ENCODE results near the gene CDK14.

CDK14 gene

DNA sequence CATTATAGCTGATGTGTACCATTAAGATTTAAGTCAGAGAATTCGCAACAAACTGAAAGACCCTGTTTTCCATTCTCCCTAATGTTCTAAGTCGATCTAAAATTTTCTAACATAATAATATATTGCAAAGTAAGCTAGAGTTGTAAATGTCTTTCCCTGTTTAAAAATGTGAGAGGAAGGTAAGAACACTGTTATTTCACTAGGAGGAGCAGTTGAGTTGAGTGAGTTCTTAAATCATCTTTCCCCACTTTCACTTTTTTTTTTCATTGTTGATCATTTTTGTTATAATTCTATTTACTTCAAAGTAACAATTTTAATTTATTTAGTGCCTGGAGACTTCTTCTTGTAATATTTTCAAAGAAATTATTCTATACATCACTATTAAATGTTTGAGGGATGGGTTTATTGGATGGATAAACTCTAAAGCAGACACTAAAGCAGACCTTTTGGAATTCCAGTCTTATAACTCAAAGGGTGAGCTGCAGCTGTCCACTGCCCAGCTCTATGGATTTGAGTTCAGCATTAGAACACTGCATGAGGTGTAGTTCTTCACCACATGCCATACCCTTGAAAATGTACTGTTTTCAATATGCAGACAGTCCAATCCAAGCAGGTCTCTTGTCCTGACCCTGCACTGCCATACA is 486.9 kb downstream of the CDK14 start:
- DNase-seq (ENCODE audit: low read depth in 4 of 4, low spot score in 1 of 4), result no peak

GRCh38 chr7:91083855-91084644 is 487.9 kb downstream of the CDK14 start:
- no peak for DNase-seq (ENCODE audit: low read depth in 4 of 4, low spot score in 1 of 4)

- no peak for DNase-seq (ENCODE audit: low read depth in 4 of 4, low spot score in 1 of 4)
Observed at GRCh38 chr7:91085175-91085574, 489.1 kb downstream of the CDK14 start.

GRCh38 chr7:91086200-91086599 is 490.1 kb downstream of the CDK14 start:
- no peak for DNase-seq (ENCODE audit: low read depth in 4 of 4, low spot score in 1 of 4)

GRCh38 chr7:91088156-91088555 is 492.0 kb downstream of the CDK14 start:
- no peak for DNase-seq (ENCODE audit: low read depth in 4 of 4, low spot score in 1 of 4)

DNA sequence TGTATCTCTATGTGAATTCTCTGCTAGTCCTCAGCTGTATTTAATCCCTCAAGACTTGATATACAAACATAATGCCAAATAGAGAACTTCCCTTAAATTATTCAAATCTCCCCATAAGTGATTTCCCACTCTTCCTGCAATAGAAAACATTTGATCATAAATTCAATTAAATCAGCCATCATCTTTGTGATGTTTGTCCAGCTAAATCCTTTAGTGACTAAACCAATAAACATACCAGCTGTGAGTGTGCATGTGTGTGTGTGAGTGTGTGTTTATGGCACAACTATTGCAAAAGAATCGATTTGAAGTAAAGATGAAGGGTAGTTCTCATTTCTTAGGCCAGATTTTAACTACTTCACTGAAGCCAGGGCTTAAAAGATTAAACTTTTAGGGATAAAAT is 492.6 kb downstream of the CDK14 start:
- no peak for DNase-seq (ENCODE audit: low read depth in 4 of 4, low spot score in 1 of 4)

DNA sequence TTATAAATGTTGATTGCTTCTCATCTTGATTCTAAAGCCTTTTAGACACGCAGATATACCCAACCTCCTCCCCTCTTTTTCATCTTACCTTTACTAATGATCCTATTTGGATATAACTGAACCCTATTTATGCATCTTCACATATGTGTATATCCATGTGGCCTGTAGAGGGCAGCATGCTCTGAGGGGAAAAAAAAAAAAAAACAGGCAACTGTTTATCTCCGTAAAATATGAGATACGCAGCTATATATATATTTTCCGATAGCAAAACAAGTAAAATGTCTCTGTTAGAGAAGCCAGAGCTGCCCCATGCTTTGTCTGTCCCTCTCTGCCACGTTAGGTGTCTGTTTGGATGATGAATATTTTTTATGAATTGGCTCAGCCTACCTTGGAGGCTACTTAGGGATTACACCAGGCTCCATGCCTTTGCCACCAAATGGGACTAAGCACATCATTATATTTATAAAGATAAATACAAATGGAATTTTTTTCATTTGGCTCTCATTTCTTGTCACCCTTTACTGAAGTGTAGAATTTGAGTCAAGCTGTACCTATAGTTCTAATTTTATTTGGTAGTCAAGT is 493.4 kb downstream of the CDK14 start:
- DNase-seq (ENCODE audit: low read depth in 4 of 4, low spot score in 1 of 4), result no peak

GRCh38 chr7:91090684-91091083 is 494.6 kb downstream of the CDK14 start:
- DNase-seq (ENCODE audit: low read depth in 4 of 4, low spot score in 1 of 4), result no peak

DNA sequence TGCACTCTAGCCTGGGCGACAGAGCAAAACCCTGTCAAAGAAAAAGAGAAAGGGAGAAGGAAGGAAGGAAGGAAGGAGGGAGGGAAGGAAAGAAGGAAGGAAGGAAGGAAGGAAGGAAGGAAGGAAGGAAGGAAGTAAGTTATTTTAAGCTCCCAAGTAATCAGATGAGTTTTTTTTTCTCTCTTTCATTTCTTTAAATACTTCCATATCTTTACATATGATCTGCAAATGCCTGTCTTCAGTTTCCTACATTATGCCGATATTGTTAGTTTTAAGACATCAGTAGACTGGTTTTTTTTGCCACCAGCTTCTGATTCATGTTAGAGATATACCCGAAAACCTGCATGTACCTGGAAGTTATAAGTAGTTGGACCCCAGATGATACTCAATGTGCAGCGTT is 495.5 kb downstream of the CDK14 start:
- no peak for DNase-seq (ENCODE audit: low read depth in 4 of 4, low spot score in 1 of 4)

- DNase-seq (ENCODE audit: low read depth in 4 of 4, low spot score in 1 of 4), result no peak
Observed at GRCh38 chr7:91093181-91093580, 497.1 kb downstream of the CDK14 start.

DNA sequence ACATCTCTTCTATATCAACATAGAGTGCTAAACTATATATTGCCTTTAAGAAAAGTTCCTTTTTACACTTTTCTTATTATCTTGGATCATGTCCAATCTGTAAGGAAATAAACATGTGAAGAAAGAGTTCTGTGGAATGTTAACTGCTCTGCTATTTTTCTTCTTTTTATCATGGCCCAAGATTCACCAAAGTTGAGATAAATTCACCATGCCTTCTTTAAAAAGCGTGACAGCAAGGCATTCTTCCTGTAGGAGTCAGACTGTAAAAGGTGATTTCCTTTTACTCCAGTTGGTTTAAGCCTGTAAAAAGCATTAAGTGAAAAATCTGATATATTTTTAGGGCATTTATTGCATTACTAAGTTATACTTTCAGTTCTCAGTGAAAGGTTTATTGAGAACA is 502.4 kb downstream of the CDK14 start:
- DNase-seq (ENCODE audit: low read depth in 4 of 4, low spot score in 1 of 4), result no peak

GRCh38 chr7:91103363-91103762 is 507.2 kb downstream of the CDK14 start:
- DNase-seq (ENCODE audit: low read depth in 4 of 4, low spot score in 1 of 4), result no peak

DNA sequence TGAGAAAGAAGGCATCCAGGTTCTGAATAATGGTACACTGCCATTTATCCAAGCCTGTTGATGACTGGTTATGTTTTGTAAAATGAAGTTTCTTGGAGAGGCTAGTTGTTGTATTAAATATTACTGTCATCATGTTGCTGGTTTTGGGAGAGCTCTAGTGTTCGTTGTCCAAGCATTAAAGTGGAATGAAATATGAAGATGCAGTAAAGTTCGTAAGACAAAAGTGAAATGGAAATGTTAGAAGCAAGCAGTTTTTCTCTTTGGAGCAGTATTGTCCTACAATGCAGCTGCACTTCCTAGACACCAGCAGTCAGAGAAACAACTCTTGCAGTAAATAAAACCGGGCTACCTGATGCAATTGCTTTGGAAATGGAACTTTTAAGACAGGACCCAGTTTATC is 511.3 kb downstream of the CDK14 start:
- DNase-seq (ENCODE audit: low read depth in 4 of 4, low spot score in 1 of 4), result no peak

DNA sequence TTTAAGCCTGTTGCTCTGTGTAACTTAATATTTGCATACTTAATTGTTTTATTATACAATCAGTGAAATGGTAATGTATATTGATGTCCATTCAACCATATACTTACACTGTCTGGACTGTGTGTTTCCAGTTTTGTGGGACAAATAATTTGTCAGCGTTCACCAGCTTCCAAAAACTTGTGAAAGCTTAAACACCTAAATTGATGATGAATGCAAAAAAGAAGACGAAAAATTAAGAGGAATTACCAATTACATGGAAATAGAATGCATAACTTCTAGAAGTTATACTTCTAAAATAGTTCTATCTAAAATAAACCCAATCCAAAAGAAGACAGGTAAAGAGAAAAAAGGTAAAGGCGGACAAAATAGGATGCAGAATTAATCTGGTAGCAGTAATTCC is 513.1 kb downstream of the CDK14 start:
- DNase-seq (ENCODE audit: low read depth in 4 of 4, low spot score in 1 of 4), result no peak

GRCh38 chr7:91112902-91113341 is 516.8 kb downstream of the CDK14 start:
- DNase-seq (ENCODE audit: low read depth in 4 of 4, low spot score in 1 of 4), result no peak

GRCh38 chr7:91114232-91114631 is 518.1 kb downstream of the CDK14 start:
- no peak for DNase-seq (ENCODE audit: low read depth in 4 of 4, low spot score in 1 of 4)

GRCh38 chr7:91126762-91127161 is 530.6 kb downstream of the CDK14 start:
- no peak for DNase-seq (ENCODE audit: low read depth in 4 of 4, low spot score in 1 of 4)

DNA sequence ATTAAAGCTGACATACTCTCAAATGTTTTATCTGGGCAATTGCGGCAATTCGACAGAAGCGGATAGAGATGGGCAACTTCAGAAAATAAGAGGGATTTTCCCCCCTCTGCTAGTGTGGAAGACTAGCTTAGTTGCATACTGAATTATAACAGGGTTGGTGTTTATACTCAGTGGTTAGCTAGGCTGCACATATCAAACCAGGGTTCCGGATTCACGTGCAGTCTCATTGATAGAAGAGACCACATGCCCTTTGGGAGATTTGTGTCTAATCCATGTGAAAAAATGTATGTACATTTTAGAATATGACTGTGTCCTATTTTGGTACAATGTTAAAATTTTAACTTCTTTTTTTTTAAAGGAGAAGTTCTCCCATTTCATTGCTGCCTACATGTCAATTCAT is 531.2 kb downstream of the CDK14 start:
- no peak for DNase-seq (ENCODE audit: low read depth in 4 of 4, low spot score in 1 of 4)

GRCh38 chr7:91127959-91128358 is 531.8 kb downstream of the CDK14 start:
- DNase-seq (ENCODE audit: low read depth in 4 of 4, low spot score in 1 of 4), result no peak

DNA sequence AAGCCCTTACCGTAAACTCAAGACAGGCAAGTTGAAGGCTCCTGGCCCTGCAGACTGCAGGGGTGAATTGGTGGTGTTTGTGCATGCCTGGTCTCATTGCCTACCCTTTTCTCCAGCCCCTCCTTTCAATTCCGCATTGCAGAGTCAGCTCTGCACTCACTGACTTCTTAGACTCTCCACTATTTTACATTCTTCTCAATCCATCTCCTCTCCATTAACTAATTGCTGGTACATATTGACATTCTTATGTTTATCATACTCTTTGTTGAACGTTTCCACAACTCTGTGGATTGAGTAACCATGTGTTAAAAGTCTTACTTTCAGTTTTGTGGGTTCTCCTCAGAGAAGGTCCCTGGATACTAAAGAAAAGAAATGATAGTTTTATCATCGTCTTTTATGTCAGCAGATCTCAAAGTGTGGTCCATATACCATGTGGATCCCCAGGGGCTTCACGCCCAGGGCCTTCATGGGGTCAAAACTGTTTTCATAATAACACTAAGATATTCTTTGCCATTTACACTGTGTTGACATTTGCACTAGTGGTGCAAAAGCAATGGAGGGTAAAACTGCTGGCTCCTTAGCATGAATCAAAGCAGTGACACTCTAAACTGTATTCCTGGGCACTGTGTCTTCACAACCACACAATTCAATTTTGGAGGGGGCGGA is 532.7 kb downstream of the CDK14 start:
- DNase-seq (ENCODE audit: low read depth in 4 of 4, low spot score in 1 of 4), result no peak

DNA sequence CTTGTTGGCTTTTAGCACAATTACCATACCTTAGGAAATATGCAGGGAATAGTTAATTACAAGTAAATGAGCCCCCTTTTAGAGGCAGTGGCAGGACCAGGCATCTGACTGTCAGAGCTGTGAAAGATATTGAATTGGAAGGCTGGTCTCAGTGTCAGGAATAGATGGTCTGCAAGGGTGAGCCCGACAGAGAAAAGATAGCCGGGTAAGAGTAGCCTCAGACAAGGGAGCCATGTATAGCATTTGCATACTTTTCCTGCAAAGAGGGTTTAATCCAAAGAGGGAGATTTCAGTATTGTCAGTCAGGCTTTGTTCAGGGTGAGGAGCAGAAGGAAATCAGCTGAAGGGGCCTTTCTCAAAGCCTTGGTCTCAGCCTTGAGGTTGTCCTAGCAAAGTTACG is 539.2 kb downstream of the CDK14 start:
- no peak for DNase-seq (ENCODE audit: low read depth in 4 of 4, low spot score in 1 of 4)

Data from stimulated activated CD4-positive, alpha-beta T cell treated with anti-CD3 and anti-CD28 coated beads, Interleukin-1b, Interleukin-23, amount 100 ng/mL, for 24 hours (primary cell).